PC-3 (cell line): ENCODE measurements around the gene ACOT13. TPM values are rescaled to one million over a fixed set of nuclear protein-coding genes. Genes with fewer than 3 reads are reported as not detected.
"Not testable (repeated sequence)": the region's sequence is repeated elsewhere in the genome, so short reads cannot be mapped to it uniquely, and the experiment has no call there.

ENCODE experiments used
- ATAC-seq: fragments of 200-7000 bp; cut with Tn5 transposase; 2 replicates; pipeline ENCODE4 v1.9.1; 2020; ENCODE audit warnings: mild to moderate bottlenecking, moderate library complexity
- BruUV-seq: library from RNA; stranded (reverse); fragments of 400-500 nt; replicated peaks from 2 replicates; lab custom pipeline; 2021; lab: Mats Ljungman, UMichigan
- CTCF ChIA-PET: fragments of 300-600 bp; sonication (Branson Sonifier 250); formaldehyde crosslinking; loops from one replicate; lab custom pipeline; 2022; ENCODE audit warnings: antibody characterized with exemption; lab: Charles Lee
- POLR2A ChIA-PET: fragments of 300-600 bp; sonication (Branson Sonifier 250); formaldehyde crosslinking; loops from one replicate; lab custom pipeline; 2022; ENCODE audit warnings: antibody characterized with exemption; ENCODE audit not compliant: unreplicated experiment; lab: Charles Lee
- DNase-seq: peaks from one replicate; pipeline ENCODE4 v3.0.0-alpha.2; 2015
- H2AFZ ChIP-seq: fragments of 300-600 bp; sonication (generic); 2 replicates; pipeline ENCODE4 v1.6.0; 2016; ENCODE audit warnings: antibody characterized with exemption, low read length
- H3F3A ChIP-seq: fragments of 300-600 bp; sonication (generic); one replicate; pipeline ENCODE4 v1.6.0; 2017; ENCODE audit warnings: antibody characterized with exemption, low read length, control low read depth, mild to moderate bottlenecking; ENCODE audit not compliant: unreplicated experiment
- H3K27ac ChIP-seq: fragments of 300-600 bp; sonication (generic); 2 replicates; pipeline ENCODE4 v1.5.1; 2016; ENCODE audit warnings: mild to moderate bottlenecking, low read length
- H3K27me3 ChIP-seq: fragments of 300-600 bp; sonication (generic); 2 replicates; pipeline ENCODE4 v1.6.1; 2016; ENCODE audit warnings: low read length, mixed read lengths
- H3K36me3 ChIP-seq: fragments of 300-600 bp; sonication (generic); 2 replicates; pipeline ENCODE4 v1.6.1; 2016; ENCODE audit warnings: low read depth, mixed run types, low read length, mixed read lengths
- H3K4me1 ChIP-seq: fragments of 300-600 bp; sonication (generic); 2 replicates; pipeline ENCODE4 v1.5.1; 2016; ENCODE audit warnings: low read length; ENCODE audit not compliant: insufficient read depth
- H3K4me2 ChIP-seq: fragments of 300-600 bp; sonication (generic); 2 replicates; pipeline ENCODE4 v1.6.0; 2016; ENCODE audit warnings: low read length
- H3K4me3 ChIP-seq: fragments of 300-600 bp; sonication (generic); 2 replicates; pipeline ENCODE4 v1.5.1; 2016; ENCODE audit warnings: mild to moderate bottlenecking, low read length, mixed read lengths
- H3K79me2 ChIP-seq: fragments of 300-600 bp; sonication (generic); 2 replicates; pipeline ENCODE4 v1.6.1; 2017; ENCODE audit warnings: low read length, mixed read lengths
- H3K9ac ChIP-seq: fragments of 300-600 bp; sonication (generic); 2 replicates; pipeline ENCODE4 v1.6.0; 2016; ENCODE audit warnings: mild to moderate bottlenecking, low read length
- H3K9me2 ChIP-seq: fragments of 300-600 bp; sonication (generic); replicated peaks from 2 replicates; pipeline ENCODE4 v1.6.1; 2016; ENCODE audit warnings: mixed run types, low read length, mixed read lengths
- H3K9me3 ChIP-seq: fragments of 300-600 bp; sonication (generic); 2 replicates; pipeline ENCODE4 v1.6.1; 2016; ENCODE audit warnings: low read length, mixed read lengths
- H4K20me1 ChIP-seq: fragments of 300-600 bp; sonication (generic); 2 replicates; pipeline ENCODE4 v1.6.1; 2016; ENCODE audit warnings: low read length, mixed read lengths
- EZH2 ChIP-seq: fragments of 300-600 bp; sonication (generic); IDR thresholded peaks from one replicate; pipeline ENCODE4 v1.6.1; 2017; ENCODE audit warnings: antibody characterized with exemption, mild to moderate bottlenecking, low read length; ENCODE audit not compliant: unreplicated experiment
- EZH2phosphoT487 ChIP-seq: fragments of 300-600 bp; sonication (generic); IDR thresholded peaks from 2 replicates; pipeline ENCODE4 v1.6.1; 2018; ENCODE audit warnings: mild to moderate bottlenecking, antibody characterized with exemption, low read length, borderline replicate concordance
- intact Hi-C: fragments of 100-400 bp; cut with micrococcal nuclease; formaldehyde crosslinking; loops from 2 replicates; pipeline ENCODE4 v1.9.0; 2023
- total RNA-seq: library from RNA; depleted of rRNA; stranded (reverse); fragments of >200 nt; gene quantifications from 2 replicates; pipeline ENCODE4 v1.2.3, GENCODE V29; 2014
- TF ChIP-seq, protein P1 (sequence below): fragments of 300-600 bp; sonication (generic); conservative IDR thresholded peaks from 2 replicates; pipeline ENCODE4 v1.5.1; 2017; ENCODE audit warnings: antibody characterized with exemption, low read depth, mild to moderate bottlenecking, low read length

ACOT13 gene
- total RNA-seq, 1 experiment from 2014 or later, result 13.5 TPM

- H3K9ac ChIP-seq, result no peak overlapping the region
- no peak overlapping the region for H3K4me2 ChIP-seq
These were observed 26.7 kb upstream of the ACOT13 start for GRCh38 chr6:24640166-24640565.

GRCh38 chr6:24640631-24641030 is 26.2 kb upstream of the ACOT13 start:
- DNase-seq, H3K9me3 ChIP-seq, ATAC-seq, BruUV-seq, H3K27me3 ChIP-seq, H3K4me2 ChIP-seq, H3F3A ChIP-seq, H3K27ac ChIP-seq, POLR2A ChIA-PET, H4K20me1 ChIP-seq, H3K79me2 ChIP-seq, H3K9me2 ChIP-seq, H3K36me3 ChIP-seq, H2AFZ ChIP-seq, H3K4me3 ChIP-seq, CTCF ChIA-PET, intact Hi-C loops, H3K9ac ChIP-seq: not testable (repeated sequence)
- H3K4me1 ChIP-seq, result peaks cover 19% of the 10 kb centered on the region

More at GRCh38 chr6:24640166-24640565, 26.7 kb upstream of the ACOT13 start:
- Histone ChIP-seq H2AFZ (no peak overlapping the region), H3F3A (no peaks in the 10 kb centered on the region), H3K79me2 (no peaks in the 10 kb centered on the region), H3K4me3 (no peak overlapping the region), H3K27me3 (no peaks in the 10 kb centered on the region), H3K36me3 (no peaks in the 10 kb centered on the region), H3K9me3 (no peaks in the 10 kb centered on the region), H3K9me2 (no peaks in the 10 kb centered on the region), H3K4me1 (peaks cover 17% of the 10 kb centered on the region), H4K20me1 (no peaks in the 10 kb centered on the region), H3K27ac (no peak overlapping the region)
- POLR2A ChIA-PET, result no interaction called here
- ATAC-seq (no peak), DNase-seq (no peak)
- BruUV-seq, result no TSS peak
- TF ChIP-seq, protein P1, sequence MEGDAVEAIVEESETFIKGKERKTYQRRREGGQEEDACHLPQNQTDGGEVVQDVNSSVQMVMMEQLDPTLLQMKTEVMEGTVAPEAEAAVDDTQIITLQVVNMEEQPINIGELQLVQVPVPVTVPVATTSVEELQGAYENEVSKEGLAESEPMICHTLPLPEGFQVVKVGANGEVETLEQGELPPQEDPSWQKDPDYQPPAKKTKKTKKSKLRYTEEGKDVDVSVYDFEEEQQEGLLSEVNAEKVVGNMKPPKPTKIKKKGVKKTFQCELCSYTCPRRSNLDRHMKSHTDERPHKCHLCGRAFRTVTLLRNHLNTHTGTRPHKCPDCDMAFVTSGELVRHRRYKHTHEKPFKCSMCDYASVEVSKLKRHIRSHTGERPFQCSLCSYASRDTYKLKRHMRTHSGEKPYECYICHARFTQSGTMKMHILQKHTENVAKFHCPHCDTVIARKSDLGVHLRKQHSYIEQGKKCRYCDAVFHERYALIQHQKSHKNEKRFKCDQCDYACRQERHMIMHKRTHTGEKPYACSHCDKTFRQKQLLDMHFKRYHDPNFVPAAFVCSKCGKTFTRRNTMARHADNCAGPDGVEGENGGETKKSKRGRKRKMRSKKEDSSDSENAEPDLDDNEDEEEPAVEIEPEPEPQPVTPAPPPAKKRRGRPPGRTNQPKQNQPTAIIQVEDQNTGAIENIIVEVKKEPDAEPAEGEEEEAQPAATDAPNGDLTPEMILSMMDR, result no peak
- TF ChIP-seq EZH2phosphoT487, result no peak
- TF ChIP-seq EZH2, result no peak
- CTCF ChIA-PET, result no interaction called here
- intact Hi-C loops, result no loop called here

DNA sequence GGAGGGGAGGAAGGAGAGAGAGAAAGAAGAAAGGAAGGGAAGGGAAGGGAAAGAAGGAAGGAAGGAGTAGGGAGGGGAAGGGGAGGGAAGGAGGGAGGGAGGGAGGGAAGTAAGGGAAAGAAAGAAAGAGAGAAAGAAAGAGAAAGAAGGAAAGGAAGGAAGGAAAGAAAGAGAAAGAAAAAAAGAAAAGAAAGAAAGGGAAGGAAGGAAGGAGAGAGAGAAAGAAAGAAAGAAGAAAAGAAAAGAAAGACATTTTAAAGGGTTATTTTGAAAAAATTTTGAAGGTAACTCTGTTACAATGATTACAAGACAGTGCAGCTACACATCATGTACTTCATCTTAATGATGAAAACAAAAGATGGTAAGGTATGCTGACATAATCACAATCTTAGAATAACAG is 24.8 kb upstream of the ACOT13 start:
- Histone ChIP-seq H3K4me1 (peaks cover 24% of the 10 kb centered on the region), H3K4me2 (no peak overlapping the region), H3K9ac (no peak overlapping the region), H3K36me3 (no peaks in the 10 kb centered on the region), H3F3A (no peaks in the 10 kb centered on the region), H4K20me1 (no peaks in the 10 kb centered on the region), H3K9me3 (no peaks in the 10 kb centered on the region), H2AFZ (no peak overlapping the region), H3K27me3 (no peaks in the 10 kb centered on the region), H3K79me2 (no peaks in the 10 kb centered on the region), H3K9me2 (no peaks in the 10 kb centered on the region), H3K4me3 (no peak overlapping the region), H3K27ac (no peak overlapping the region)
- BruUV-seq, result no TSS peak
- ChIA-PET CTCF (no interaction called here), POLR2A (no interaction called here)
- DNase-seq (no peak), ATAC-seq (no peak)
- intact Hi-C loops, result no loop called here
- no peak for TF ChIP-seq EZH2phosphoT487
- TF ChIP-seq EZH2, result no peak
- TF ChIP-seq, protein P1, result no peak
